ENCODE results near the gene PEPD.

PEPD gene

GRCh38 chr19:33396701-33397535, 124.7 kb downstream of the PEPD start:
- Histone ChIP-seq H3K79me2 (ENCODE audit: insufficient read depth, low read length) (no peaks in the 10 kb centered on the region), H3K27me3 (ENCODE audit: insufficient read depth, low read length) (no peaks in the 10 kb centered on the region), H3K9me3 (ENCODE audit: low read length) (no peaks in the 10 kb centered on the region), H3K9me2 (ENCODE audit: low read depth, low read length) (no peaks in the 10 kb centered on the region), H3K4me2 (ENCODE audit: low read length) (no peak overlapping the region), H3K27ac (ENCODE audit: low read depth, low read length, poor library complexity, severe bottlenecking) (no peak overlapping the region), H3K4me1 (ENCODE audit: insufficient read depth, low read length, severe bottlenecking) (no peaks in the 10 kb centered on the region), H3K9ac (ENCODE audit: low read length) (no peak overlapping the region), H3K4me3 (ENCODE audit: low read depth, low read length, poor library complexity, severe bottlenecking) (no peak overlapping the region), H2AFZ (ENCODE audit: low read length) (no peak overlapping the region), H3F3A (ENCODE audit: insufficient read depth, low read length) (no peaks in the 10 kb centered on the region), H4K20me1 (ENCODE audit: insufficient read depth, low read length) (no peaks in the 10 kb centered on the region), H3K36me3 (ENCODE audit: insufficient read depth, low read length) (no peaks in the 10 kb centered on the region)
- no peak for TF ChIP-seq EZH2 (IDR thresholded peaks at IDR 0.05; ENCODE audit: borderline replicate concordance, low read length)
- TF ChIP-seq, protein P1, sequence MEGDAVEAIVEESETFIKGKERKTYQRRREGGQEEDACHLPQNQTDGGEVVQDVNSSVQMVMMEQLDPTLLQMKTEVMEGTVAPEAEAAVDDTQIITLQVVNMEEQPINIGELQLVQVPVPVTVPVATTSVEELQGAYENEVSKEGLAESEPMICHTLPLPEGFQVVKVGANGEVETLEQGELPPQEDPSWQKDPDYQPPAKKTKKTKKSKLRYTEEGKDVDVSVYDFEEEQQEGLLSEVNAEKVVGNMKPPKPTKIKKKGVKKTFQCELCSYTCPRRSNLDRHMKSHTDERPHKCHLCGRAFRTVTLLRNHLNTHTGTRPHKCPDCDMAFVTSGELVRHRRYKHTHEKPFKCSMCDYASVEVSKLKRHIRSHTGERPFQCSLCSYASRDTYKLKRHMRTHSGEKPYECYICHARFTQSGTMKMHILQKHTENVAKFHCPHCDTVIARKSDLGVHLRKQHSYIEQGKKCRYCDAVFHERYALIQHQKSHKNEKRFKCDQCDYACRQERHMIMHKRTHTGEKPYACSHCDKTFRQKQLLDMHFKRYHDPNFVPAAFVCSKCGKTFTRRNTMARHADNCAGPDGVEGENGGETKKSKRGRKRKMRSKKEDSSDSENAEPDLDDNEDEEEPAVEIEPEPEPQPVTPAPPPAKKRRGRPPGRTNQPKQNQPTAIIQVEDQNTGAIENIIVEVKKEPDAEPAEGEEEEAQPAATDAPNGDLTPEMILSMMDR (IDR thresholded peaks at IDR 0.05; ENCODE audit: low read length) = no peak

- no peaks in the 10 kb centered on the region for H3K27me3 ChIP-seq (ENCODE audit: insufficient read depth, low read length)
- H3K4me3 ChIP-seq (ENCODE audit: low read depth, low read length, poor library complexity, severe bottlenecking) = no peak overlapping the region
- no peaks in the 10 kb centered on the region for H3K9me2 ChIP-seq (ENCODE audit: low read depth, low read length)
- H3F3A ChIP-seq (ENCODE audit: insufficient read depth, low read length) = no peaks in the 10 kb centered on the region
- no peaks in the 10 kb centered on the region for H3K9me3 ChIP-seq (ENCODE audit: low read length)
- no peaks in the 10 kb centered on the region for H3K4me1 ChIP-seq (ENCODE audit: insufficient read depth, low read length, severe bottlenecking)
- no peaks in the 10 kb centered on the region for H3K79me2 ChIP-seq (ENCODE audit: insufficient read depth, low read length)
- no peak overlapping the region for H3K9ac ChIP-seq (ENCODE audit: low read length)
- H4K20me1 ChIP-seq (ENCODE audit: insufficient read depth, low read length) = no peaks in the 10 kb centered on the region
- no peak overlapping the region for H3K4me2 ChIP-seq (ENCODE audit: low read length)
- no peaks in the 10 kb centered on the region for H3K36me3 ChIP-seq (ENCODE audit: insufficient read depth, low read length)
- no peak overlapping the region for H3K27ac ChIP-seq (ENCODE audit: low read depth, low read length, poor library complexity, severe bottlenecking)
- no peak overlapping the region for H2AFZ ChIP-seq (ENCODE audit: low read length)
- TF ChIP-seq EZH2 (IDR thresholded peaks at IDR 0.05; ENCODE audit: borderline replicate concordance, low read length) = no peak
- TF ChIP-seq, protein P1 (IDR thresholded peaks at IDR 0.05; ENCODE audit: low read length) = no peak
Measured at GRCh38 chr19:33395561-33396550, 125.7 kb downstream of the PEPD start.

GRCh38 chr19:33394723-33395560, 126.6 kb downstream of the PEPD start:
- H3K27ac ChIP-seq (ENCODE audit: low read depth, low read length, poor library complexity, severe bottlenecking) = no peak overlapping the region

More at GRCh38 chr19:33394723-33395560, 126.6 kb downstream of the PEPD start:
- TF ChIP-seq EZH2 (IDR thresholded peaks at IDR 0.05; ENCODE audit: borderline replicate concordance, low read length) = no peak
- TF ChIP-seq, protein P1 (IDR thresholded peaks at IDR 0.05; ENCODE audit: low read length) = no peak
- Histone ChIP-seq H4K20me1 (ENCODE audit: insufficient read depth, low read length) (no peaks in the 10 kb centered on the region), H3K9me2 (ENCODE audit: low read depth, low read length) (no peaks in the 10 kb centered on the region), H3K9ac (ENCODE audit: low read length) (no peak overlapping the region), H3K4me1 (ENCODE audit: insufficient read depth, low read length, severe bottlenecking) (no peaks in the 10 kb centered on the region), H3K27me3 (ENCODE audit: insufficient read depth, low read length) (no peaks in the 10 kb centered on the region), H3K79me2 (ENCODE audit: insufficient read depth, low read length) (no peaks in the 10 kb centered on the region), H3F3A (ENCODE audit: insufficient read depth, low read length) (no peaks in the 10 kb centered on the region), H3K4me3 (ENCODE audit: low read depth, low read length, poor library complexity, severe bottlenecking) (no peak overlapping the region), H2AFZ (ENCODE audit: low read length) (no peak overlapping the region), H3K9me3 (ENCODE audit: low read length) (no peaks in the 10 kb centered on the region), H3K36me3 (ENCODE audit: insufficient read depth, low read length) (no peaks in the 10 kb centered on the region), H3K4me2 (ENCODE audit: low read length) (no peak overlapping the region)

Measured in OCI-LY1 (cell line).